Cardiac fibroblast (primary cell): ENCODE results near the gene ZMYM3.

Experiments used
- DNase-seq, 2 donors: peaks; one replicate each; pipeline versions ENCODE4 v3.0.0 to v3.0.0-alpha.2; 2010; ENCODE audit warnings: low read depth in 2 of 2
- H3K4me3 ChIP-seq, 2 donors: replicated peaks in 1 of 2; 1 replicate in 1 of 2; 2 replicates in 1 of 2; pipeline ENCODE4 v1.5.1; 2011; ENCODE audit warnings: low read depth in 2 of 2, low read length in 2 of 2, mild to moderate bottlenecking in 2 of 2, moderate library complexity in 1 of 2
- TF ChIP-seq, protein P1 (sequence below): IDR thresholded peaks from one replicate; pipeline ENCODE4 v1.5.1; 2011; ENCODE audit warnings: low read depth, mild to moderate bottlenecking, low read length, inconsistent platforms

ZMYM3 gene

GRCh38 chrX:71250841-71251240 lies 3.1 kb downstream of the ZMYM3 start:
- TF ChIP-seq, protein P1, sequence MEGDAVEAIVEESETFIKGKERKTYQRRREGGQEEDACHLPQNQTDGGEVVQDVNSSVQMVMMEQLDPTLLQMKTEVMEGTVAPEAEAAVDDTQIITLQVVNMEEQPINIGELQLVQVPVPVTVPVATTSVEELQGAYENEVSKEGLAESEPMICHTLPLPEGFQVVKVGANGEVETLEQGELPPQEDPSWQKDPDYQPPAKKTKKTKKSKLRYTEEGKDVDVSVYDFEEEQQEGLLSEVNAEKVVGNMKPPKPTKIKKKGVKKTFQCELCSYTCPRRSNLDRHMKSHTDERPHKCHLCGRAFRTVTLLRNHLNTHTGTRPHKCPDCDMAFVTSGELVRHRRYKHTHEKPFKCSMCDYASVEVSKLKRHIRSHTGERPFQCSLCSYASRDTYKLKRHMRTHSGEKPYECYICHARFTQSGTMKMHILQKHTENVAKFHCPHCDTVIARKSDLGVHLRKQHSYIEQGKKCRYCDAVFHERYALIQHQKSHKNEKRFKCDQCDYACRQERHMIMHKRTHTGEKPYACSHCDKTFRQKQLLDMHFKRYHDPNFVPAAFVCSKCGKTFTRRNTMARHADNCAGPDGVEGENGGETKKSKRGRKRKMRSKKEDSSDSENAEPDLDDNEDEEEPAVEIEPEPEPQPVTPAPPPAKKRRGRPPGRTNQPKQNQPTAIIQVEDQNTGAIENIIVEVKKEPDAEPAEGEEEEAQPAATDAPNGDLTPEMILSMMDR = no peak
- no peak for DNase-seq
- H3K4me3 ChIP-seq = no peak overlapping the region

GRCh38 chrX:71245159-71245558 lies 8.8 kb downstream of the ZMYM3 start:
- H3K4me3 ChIP-seq = no peak overlapping the region
- TF ChIP-seq, protein P1 = no peak
- no peak for DNase-seq

DNA sequence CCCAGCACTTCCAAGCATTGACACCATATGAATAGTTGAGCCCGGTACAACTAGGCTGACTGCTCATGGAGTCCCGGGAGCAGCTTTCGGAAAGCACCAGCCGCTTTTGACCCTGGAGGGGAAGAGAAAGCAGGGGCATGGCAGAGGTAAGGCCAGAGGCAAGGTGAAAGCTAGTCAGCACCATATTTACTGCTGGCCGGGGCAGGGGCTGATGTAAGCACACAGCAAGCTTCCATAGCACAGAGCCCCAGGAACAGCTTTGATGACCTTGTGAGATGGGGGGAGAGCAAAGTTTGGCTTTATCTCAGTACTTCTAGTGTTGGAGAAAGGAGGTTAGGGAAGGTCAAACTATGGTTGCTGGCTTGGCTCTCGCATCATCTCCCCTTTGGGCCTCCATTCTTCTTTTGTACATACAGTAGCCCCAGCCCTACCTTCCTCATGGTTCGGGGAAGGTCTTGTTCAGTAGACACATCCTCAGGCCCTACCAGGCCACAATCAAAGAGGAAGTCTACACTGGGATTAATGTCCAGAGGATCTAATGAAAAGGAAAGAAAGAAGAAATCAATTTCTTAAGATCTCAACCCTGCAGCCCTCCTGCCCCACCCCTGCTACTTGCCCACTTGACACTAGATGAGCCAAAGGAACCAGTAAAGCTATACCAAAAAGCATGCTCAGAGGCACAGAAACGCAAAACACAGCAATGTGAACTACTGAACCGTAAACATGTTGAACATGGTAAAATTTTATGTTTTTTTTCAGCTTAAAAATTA lies 9.4 kb downstream of the ZMYM3 start:
- TF ChIP-seq, protein P1 = no peak
- DNase-seq = no peak
- no peak overlapping the region for H3K4me3 ChIP-seq

- DNase-seq = no peak
- TF ChIP-seq, protein P1 = no peak
- H3K4me3 ChIP-seq = no peak overlapping the region
Measured at GRCh38 chrX:71241301-71241700, 12.6 kb downstream of the ZMYM3 start.

DNA sequence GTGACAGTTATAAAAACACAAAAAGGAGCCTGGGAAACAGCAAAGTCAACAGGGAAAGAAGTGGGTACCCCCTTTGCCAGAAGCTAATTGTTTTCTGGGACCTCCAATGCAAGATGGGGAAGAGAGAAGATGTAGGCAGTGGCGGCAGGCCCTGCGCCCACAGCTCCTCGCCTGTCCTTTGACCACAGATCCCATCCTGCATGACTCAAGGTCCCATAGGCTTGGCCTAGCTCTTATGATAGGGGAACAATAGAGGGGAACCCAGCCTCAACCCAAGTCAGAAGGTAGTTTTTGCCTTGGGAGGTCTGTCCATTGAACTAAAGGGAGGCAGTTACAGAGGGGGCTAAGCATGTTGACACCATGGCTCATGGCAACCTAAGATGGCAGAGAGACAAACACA lies 14.2 kb downstream of the ZMYM3 start:
- no peak for DNase-seq
- TF ChIP-seq, protein P1 = no peak
- H3K4me3 ChIP-seq = no peak overlapping the region

- DNase-seq = no peak
- H3K4me3 ChIP-seq = no peak overlapping the region
- TF ChIP-seq, protein P1 = no peak
Measured at GRCh38 chrX:71236836-71237235, 17.1 kb downstream of the ZMYM3 start.

DNA sequence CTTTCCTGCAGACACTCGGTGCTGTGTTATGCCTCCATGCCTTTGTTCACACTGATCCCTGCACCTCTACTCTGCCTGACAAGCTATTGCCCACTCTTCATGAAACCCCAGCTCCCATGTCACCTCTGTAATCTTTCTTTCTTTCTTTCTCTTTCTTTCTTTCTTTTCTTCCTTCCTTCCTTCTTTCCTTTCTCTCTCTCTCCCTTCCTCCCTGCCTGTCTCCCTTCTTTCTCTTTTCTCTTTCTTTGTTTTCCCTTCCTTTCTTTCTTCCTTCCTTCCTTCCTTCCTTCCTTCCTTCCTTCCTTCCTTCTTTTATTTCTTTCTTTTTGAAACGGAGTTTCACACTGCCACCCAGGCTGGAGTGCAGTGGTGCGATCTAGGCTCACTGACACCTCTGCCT lies 18.5 kb downstream of the ZMYM3 start:
- H3K4me3 ChIP-seq = no peak overlapping the region
- DNase-seq = no peak
- TF ChIP-seq, protein P1 = no peak
